Measurements from ENCODE around the gene CPD. TPM values are rescaled to one million over a fixed set of nuclear protein-coding genes. Genes with fewer than 3 reads are reported as not detected.
"Not testable (repeated sequence)": the region's sequence is repeated elsewhere in the genome, so short reads cannot be mapped to it uniquely, and the experiment has no call there.

CPD gene
- total and polyA plus RNA-seq, 2 donors from 2014 or later, result 11.6 to 139 TPM

DNA sequence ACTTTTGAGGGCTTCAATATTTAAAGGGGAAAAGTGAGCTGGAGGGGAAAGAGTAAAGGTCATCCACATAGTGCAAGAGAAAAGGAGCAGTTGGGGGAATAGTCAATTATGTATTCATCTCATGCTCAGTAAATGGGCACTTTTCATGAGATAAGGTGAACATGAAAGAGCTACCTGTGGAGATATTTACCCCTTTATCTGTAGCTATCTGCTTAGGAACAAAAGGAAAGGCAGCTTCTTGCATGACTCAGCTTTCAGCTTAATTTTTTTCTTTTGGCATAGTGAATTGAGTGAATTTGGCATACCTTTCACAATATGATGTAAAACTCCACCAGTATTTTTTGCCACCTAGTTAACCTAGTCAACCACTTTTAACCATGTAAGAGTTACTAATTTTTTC, 26.4 kb downstream of the CPD start:
- intact Hi-C loops (cut with DNase I), result no loop called here
- H3K36me3 ChIP-seq (ENCODE audit: control insufficient read depth in 2 of 3, insufficient read depth in 3 of 3, low read length in 3 of 3), result peaks cover 0 to 5% (median 3%) of the 10 kb centered on the region in 3 donors
- DNase-seq (no peak), FAIRE-seq (no peak)
- H3K9ac ChIP-seq (ENCODE audit: low read length in 3 of 3), result no peak overlapping the region
- TF ChIP-seq, protein P1, sequence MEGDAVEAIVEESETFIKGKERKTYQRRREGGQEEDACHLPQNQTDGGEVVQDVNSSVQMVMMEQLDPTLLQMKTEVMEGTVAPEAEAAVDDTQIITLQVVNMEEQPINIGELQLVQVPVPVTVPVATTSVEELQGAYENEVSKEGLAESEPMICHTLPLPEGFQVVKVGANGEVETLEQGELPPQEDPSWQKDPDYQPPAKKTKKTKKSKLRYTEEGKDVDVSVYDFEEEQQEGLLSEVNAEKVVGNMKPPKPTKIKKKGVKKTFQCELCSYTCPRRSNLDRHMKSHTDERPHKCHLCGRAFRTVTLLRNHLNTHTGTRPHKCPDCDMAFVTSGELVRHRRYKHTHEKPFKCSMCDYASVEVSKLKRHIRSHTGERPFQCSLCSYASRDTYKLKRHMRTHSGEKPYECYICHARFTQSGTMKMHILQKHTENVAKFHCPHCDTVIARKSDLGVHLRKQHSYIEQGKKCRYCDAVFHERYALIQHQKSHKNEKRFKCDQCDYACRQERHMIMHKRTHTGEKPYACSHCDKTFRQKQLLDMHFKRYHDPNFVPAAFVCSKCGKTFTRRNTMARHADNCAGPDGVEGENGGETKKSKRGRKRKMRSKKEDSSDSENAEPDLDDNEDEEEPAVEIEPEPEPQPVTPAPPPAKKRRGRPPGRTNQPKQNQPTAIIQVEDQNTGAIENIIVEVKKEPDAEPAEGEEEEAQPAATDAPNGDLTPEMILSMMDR (IDR thresholded peaks at IDR 0.05; ENCODE audit: borderline replicate concordance, extremely low read depth, insufficient read depth), result no peak
- no peak overlapping the region for H3K4me3 ChIP-seq (ENCODE audit: low read length in 3 of 3)
- H3K9me3 ChIP-seq (ENCODE audit: control insufficient read depth in 2 of 3, insufficient read depth in 1 of 3, low read length in 3 of 3), result peaks cover 0 to 4% (median 3%) of the 10 kb centered on the region in 3 donors
- peaks cover 0 to 3% (median 0%) of the 10 kb centered on the region in 3 donors for H3K4me1 ChIP-seq (ENCODE audit: control insufficient read depth in 2 of 3, insufficient read depth in 2 of 3, low read depth in 1 of 3, low read length in 3 of 3)
- H3K27me3 ChIP-seq (ENCODE audit: control insufficient read depth, insufficient read depth, low read length), result no peaks in the 10 kb centered on the region
- no peak overlapping the region for H3K27ac ChIP-seq (ENCODE audit: low read depth in 2 of 2, low read length in 2 of 2)

DNA sequence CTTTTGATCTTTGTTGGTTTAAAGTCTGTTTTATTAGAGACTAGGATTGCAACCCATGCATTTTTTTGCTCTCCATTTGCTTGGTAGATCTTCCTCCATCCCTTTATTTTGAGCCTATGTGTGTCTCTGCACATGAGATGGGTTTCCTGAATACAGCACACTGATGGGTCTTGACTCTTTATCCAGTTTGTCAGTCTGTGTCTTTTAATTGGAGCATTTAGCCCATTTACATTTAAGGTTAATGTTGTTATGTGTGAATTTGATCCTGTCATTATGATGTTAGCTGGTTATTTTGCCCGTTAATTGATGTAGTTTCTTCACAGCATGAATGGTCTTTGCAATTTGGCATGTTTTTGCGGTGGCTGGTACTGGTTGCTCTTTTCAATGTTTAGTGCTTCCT, 31.9 kb downstream of the CPD start:
- H3K27ac ChIP-seq (ENCODE audit: low read depth in 2 of 2, low read length in 2 of 2); H3K4me1 ChIP-seq (ENCODE audit: control insufficient read depth in 2 of 3, insufficient read depth in 2 of 3, low read depth in 1 of 3, low read length in 3 of 3); H3K9me3 ChIP-seq (ENCODE audit: control insufficient read depth in 2 of 3, insufficient read depth in 1 of 3, low read length in 3 of 3); DNase-seq; intact Hi-C loops (cut with DNase I); FAIRE-seq; H3K27me3 ChIP-seq (ENCODE audit: control insufficient read depth, insufficient read depth, low read length); H3K36me3 ChIP-seq (ENCODE audit: control insufficient read depth in 2 of 3, insufficient read depth in 3 of 3, low read length in 3 of 3); H3K9ac ChIP-seq (ENCODE audit: low read length in 3 of 3); H3K4me3 ChIP-seq (ENCODE audit: low read length in 3 of 3): not testable (repeated sequence)

DNA sequence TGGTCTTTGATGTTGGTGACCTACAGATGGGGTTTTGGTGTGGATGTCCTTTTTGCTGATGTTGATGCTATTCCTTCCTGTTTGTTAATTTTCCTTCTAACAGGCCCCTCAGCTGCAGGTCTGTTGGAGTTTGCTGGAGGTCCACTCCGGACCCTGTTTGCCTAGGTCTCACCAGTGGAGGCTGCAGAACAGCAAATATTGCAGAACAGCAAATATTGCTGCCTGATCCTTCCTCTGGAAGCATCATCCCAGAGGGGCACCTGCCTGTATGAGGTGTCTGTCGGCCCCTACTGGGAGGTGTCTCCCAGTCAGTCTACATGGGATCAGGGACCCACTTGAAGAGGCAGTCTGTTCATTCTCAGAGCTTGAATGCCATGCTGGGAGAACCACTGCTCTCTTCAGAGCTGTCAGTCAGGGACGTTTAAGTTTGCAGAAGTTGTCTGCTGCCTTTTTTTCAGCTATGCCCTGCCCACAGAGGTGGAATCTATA, 33.3 kb downstream of the CPD start:
- H3K4me1 ChIP-seq (ENCODE audit: control insufficient read depth in 2 of 3, insufficient read depth in 2 of 3, low read depth in 1 of 3, low read length in 3 of 3); H3K9me3 ChIP-seq (ENCODE audit: control insufficient read depth in 2 of 3, insufficient read depth in 1 of 3, low read length in 3 of 3); intact Hi-C loops (cut with DNase I); DNase-seq; H3K27ac ChIP-seq (ENCODE audit: low read depth in 2 of 2, low read length in 2 of 2); H3K9ac ChIP-seq (ENCODE audit: low read length in 3 of 3); FAIRE-seq; H3K27me3 ChIP-seq (ENCODE audit: control insufficient read depth, insufficient read depth, low read length); H3K36me3 ChIP-seq (ENCODE audit: control insufficient read depth in 2 of 3, insufficient read depth in 3 of 3, low read length in 3 of 3); H3K4me3 ChIP-seq (ENCODE audit: low read length in 3 of 3): not testable (repeated sequence)

DNA sequence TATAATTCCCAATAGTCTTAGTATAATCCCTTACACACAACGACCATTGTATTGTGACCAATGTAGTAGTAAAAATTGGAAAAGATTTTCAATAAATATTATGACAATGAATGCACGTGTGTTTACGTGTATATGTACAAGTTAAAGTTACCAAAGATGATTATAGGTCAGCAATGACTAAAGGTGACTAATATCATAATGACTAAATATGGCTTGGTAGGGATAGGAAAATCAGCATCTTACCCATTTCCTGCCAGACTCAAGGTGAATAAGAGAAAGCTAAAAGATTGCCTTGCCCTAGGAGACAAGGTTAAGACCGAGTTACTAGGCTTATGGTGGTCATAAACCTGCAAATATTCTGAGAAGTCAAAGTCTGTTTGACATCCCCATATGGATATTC, 34.4 kb downstream of the CPD start:
- DNase-seq, result no peak
- Histone ChIP-seq H3K27me3 (ENCODE audit: control insufficient read depth, insufficient read depth, low read length) (no peaks in the 10 kb centered on the region), H3K4me3 (ENCODE audit: low read length in 3 of 3) (no peak overlapping the region), H3K9me3 (ENCODE audit: control insufficient read depth in 2 of 3, insufficient read depth in 1 of 3, low read length in 3 of 3) (no peaks in the 10 kb centered on the region), H3K27ac (ENCODE audit: low read depth in 2 of 2, low read length in 2 of 2) (no peak overlapping the region), H3K9ac (ENCODE audit: low read length in 3 of 3) (no peak overlapping the region), H3K36me3 (ENCODE audit: control insufficient read depth in 2 of 3, insufficient read depth in 3 of 3, low read length in 3 of 3) (no peaks in the 10 kb centered on the region), H3K4me1 (ENCODE audit: control insufficient read depth in 2 of 3, insufficient read depth in 2 of 3, low read depth in 1 of 3, low read length in 3 of 3) (no peaks in the 10 kb centered on the region)
- intact Hi-C loops (cut with DNase I), result no loop called here
- TF ChIP-seq, protein P1 (IDR thresholded peaks at IDR 0.05; ENCODE audit: borderline replicate concordance, extremely low read depth, insufficient read depth), result no peak
- FAIRE-seq, result no peak
